Measurements from ENCODE around the gene GPR150. TPM values are rescaled to one million over a fixed set of nuclear protein-coding genes. Genes with fewer than 3 reads are reported as not detected.

Gene GPR150
- total RNA-seq, 1 donor from 2014 or later = 0.14 TPM

- Histone ChIP-seq H3K27ac (ENCODE audit: low read depth, low read length) (no peak overlapping the region), H3K27me3 (ENCODE audit: insufficient read depth, low read length) (no peaks in the 10 kb centered on the region), H3K4me3 (ENCODE audit: insufficient read depth, low read depth, low read length) (no peak overlapping the region), H3K4me1 (ENCODE audit: insufficient read depth, low read length) (no peaks in the 10 kb centered on the region), H4K20me1 (ENCODE audit: insufficient read depth, low read length) (no peaks in the 10 kb centered on the region), H3K9ac (ENCODE audit: low read length) (no peak overlapping the region), H3K36me3 (ENCODE audit: insufficient read depth, low read length) (no peaks in the 10 kb centered on the region), H2AFZ (ENCODE audit: low read depth, low read length) (no peak overlapping the region), H3K79me2 (ENCODE audit: insufficient read depth, low read length) (no peaks in the 10 kb centered on the region), H3K9me3 (ENCODE audit: insufficient read depth, low read depth, low read length) (no peaks in the 10 kb centered on the region), H3K4me2 (ENCODE audit: low read length) (no peak overlapping the region)
- Mint-ChIP-seq H3K27ac (ENCODE audit: unreplicated experiment) (no peak overlapping the region), H3K4me1 (ENCODE audit: low read depth, unreplicated experiment) (no peaks in the 10 kb centered on the region), H3K4me3 (ENCODE audit: unreplicated experiment) (no peak overlapping the region), H3K9me3 (ENCODE audit: unreplicated experiment) (peaks cover 5% of the 10 kb centered on the region), H3K36me3 (ENCODE audit: low read depth, unreplicated experiment) (peaks cover 2% of the 10 kb centered on the region), H3K27me3 (ENCODE audit: low read depth, unreplicated experiment) (no peaks in the 10 kb centered on the region)
- TF ChIP-seq EZH2 (IDR thresholded peaks at IDR 0.05; ENCODE audit: insufficient read depth, low read length) (no peak), CTCF (IDR thresholded peaks at IDR 0.05; ENCODE audit: insufficient read depth, low read depth, low read length) (no peak)
- FAIRE-seq (no peak), DNase-seq (ENCODE audit: low read depth) (no peak)
These were observed 9.3 kb upstream of the GPR150 start for GRCh38 chr5:95610546-95610945.

GRCh38 chr5:95611396-95611795, 8.5 kb upstream of the GPR150 start:
- FAIRE-seq = no peak
- no peaks in the 10 kb centered on the region for H3K4me1 Mint-ChIP-seq (ENCODE audit: low read depth, unreplicated experiment)

More at GRCh38 chr5:95611396-95611795, 8.5 kb upstream of the GPR150 start:
- Histone ChIP-seq H3K4me3 (ENCODE audit: insufficient read depth, low read depth, low read length) (no peak overlapping the region), H4K20me1 (ENCODE audit: insufficient read depth, low read length) (no peaks in the 10 kb centered on the region), H2AFZ (ENCODE audit: low read depth, low read length) (no peak overlapping the region), H3K27ac (ENCODE audit: low read depth, low read length) (no peak overlapping the region), H3K9ac (ENCODE audit: low read length) (no peak overlapping the region), H3K4me1 (ENCODE audit: insufficient read depth, low read length) (no peaks in the 10 kb centered on the region), H3K4me2 (ENCODE audit: low read length) (no peak overlapping the region), H3K27me3 (ENCODE audit: insufficient read depth, low read length) (no peaks in the 10 kb centered on the region), H3K36me3 (ENCODE audit: insufficient read depth, low read length) (no peaks in the 10 kb centered on the region), H3K79me2 (ENCODE audit: insufficient read depth, low read length) (no peaks in the 10 kb centered on the region), H3K9me3 (ENCODE audit: insufficient read depth, low read depth, low read length) (no peaks in the 10 kb centered on the region)
- Mint-ChIP-seq H3K27ac (ENCODE audit: unreplicated experiment) (no peak overlapping the region), H3K4me3 (ENCODE audit: unreplicated experiment) (no peak overlapping the region), H3K27me3 (ENCODE audit: low read depth, unreplicated experiment) (no peaks in the 10 kb centered on the region), H3K36me3 (ENCODE audit: low read depth, unreplicated experiment) (peaks cover 2% of the 10 kb centered on the region), H3K9me3 (ENCODE audit: unreplicated experiment) (peaks cover 5% of the 10 kb centered on the region)
- no peak for DNase-seq (ENCODE audit: low read depth)
- TF ChIP-seq EZH2 (IDR thresholded peaks at IDR 0.05; ENCODE audit: insufficient read depth, low read length) = no peak
- TF ChIP-seq CTCF (IDR thresholded peaks at IDR 0.05; ENCODE audit: insufficient read depth, low read depth, low read length) = no peak

Data from astrocyte (in vitro differentiated cells and primary cell).